CD4-positive, alpha-beta T cell treated with Interleukin-15 for 4 hours (primary cell): ENCODE data around the gene FBXO5.
"Not testable (repeated sequence)": the region's sequence is repeated elsewhere in the genome, so short reads cannot be mapped to it uniquely, and the experiment has no call there.

Source experiments
- DNase-seq: peaks from one replicate; pipeline ENCODE4 v3.0.0-alpha.2; 2020; ENCODE audit warnings: low spot score

FBXO5 gene

GRCh38 chr6:152986978-152987377 is 4.1 kb upstream of the FBXO5 start:
- DNase-seq = no peak

- DNase-seq = not testable (repeated sequence)
Observed at GRCh38 chr6:152985300-152985699, 2.5 kb upstream of the FBXO5 start.

- no peak for DNase-seq
Observed at GRCh38 chr6:152984513-152984872, 1.7 kb upstream of the FBXO5 start.

- peak; percentile 93 for DNase-seq
Observed at GRCh38 chr6:152983637-152984512, 1.0 kb upstream of the FBXO5 start.

- DNase-seq = no peak
Observed at GRCh38 chr6:152981989-152982903, 595 bp downstream of the FBXO5 start.

GRCh38 chr6:152981219-152981618 is 1.6 kb downstream of the FBXO5 start:
- no peak for DNase-seq

- DNase-seq = no peak
Observed at GRCh38 chr6:152980656-152981055, 2.2 kb downstream of the FBXO5 start.

GRCh38 chr6:152979116-152979515 is 3.7 kb downstream of the FBXO5 start:
- DNase-seq = no peak

- no peak for DNase-seq
Observed at GRCh38 chr6:152978058-152978457, 4.8 kb downstream of the FBXO5 start.

GRCh38 chr6:152977556-152977955 is 5.3 kb downstream of the FBXO5 start:
- no peak for DNase-seq

GRCh38 chr6:152976749-152977148 is 6.1 kb downstream of the FBXO5 start:
- DNase-seq = no peak

- DNase-seq = peak; percentile 34
Observed at GRCh38 chr6:152975204-152975915, 7.5 kb downstream of the FBXO5 start.

GRCh38 chr6:152973916-152974315 is 8.9 kb downstream of the FBXO5 start:
- DNase-seq = no peak

GRCh38 chr6:152969688-152970418 is 13.0 kb downstream of the FBXO5 start:
- DNase-seq = no peak

- DNase-seq = not testable (repeated sequence)
Observed at GRCh38 chr6:152966168-152966894, 16.5 kb downstream of the FBXO5 start.

- no peak for DNase-seq
Observed at GRCh38 chr6:152959333-152959732, 23.5 kb downstream of the FBXO5 start.

- DNase-seq = no peak
Observed at GRCh38 chr6:152957796-152958195, 25.0 kb downstream of the FBXO5 start.

GRCh38 chr6:152954443-152954842 is 28.4 kb downstream of the FBXO5 start:
- DNase-seq = no peak

GRCh38 chr6:152952866-152953509 is 29.9 kb downstream of the FBXO5 start:
- no peak for DNase-seq

GRCh38 chr6:152952045-152952444 is 30.8 kb downstream of the FBXO5 start:
- no peak for DNase-seq
